SK-N-SH treated with all-trans-retinoic acid at 6 μM for 48 hours (cell line): ENCODE results near the gene PLEKHH3.

Experiments used
- ARNTL ChIP-seq: fragments of 450-650 bp; formaldehyde crosslinking; IDR thresholded peaks from 2 replicates; pipeline ENCODE4 v1.5.0; 2020; ENCODE audit warnings: low read depth, mild to moderate bottlenecking, moderate library complexity, borderline replicate concordance
- CSDC2 ChIP-seq: fragments of 250-450 bp; sonication (Bioruptor Pico); IDR thresholded peaks from 2 replicates; pipeline ENCODE4 v1.5.0; 2020; ENCODE audit warnings: mild to moderate bottlenecking, moderate library complexity

GRCh38 chr17:42677921-42678781 lies 1.4 kb upstream of the PLEKHH3 start:
- 0 out of 2 replicates have a peak, but pooled peaks have one; percentile 20 for TF ChIP-seq CSDC2
- no peak for TF ChIP-seq ARNTL
